PC-9 (cell line): ENCODE results near the gene HDAC7. TPM values are rescaled to one million over a fixed set of nuclear protein-coding genes. Genes with fewer than 3 reads are reported as not detected.
A peak's percentile ranks its signal among the peaks of the same experiment; 100 is the strongest.

Source experiments
- BruUV-seq: library from RNA; stranded (reverse); fragments of 400-500 nt; replicated peaks from 2 replicates; lab custom pipeline; 2021; lab: Mats Ljungman, UMichigan
- CTCF ChIA-PET: fragments of 300-600 bp; sonication (Branson Sonifier 250); formaldehyde crosslinking; loops from one replicate; lab custom pipeline; 2022; ENCODE audit warnings: antibody characterized with exemption; lab: Charles Lee
- POLR2A ChIA-PET: fragments of 300-600 bp; sonication (Branson Sonifier 250); formaldehyde crosslinking; loops from one replicate; lab custom pipeline; 2022; ENCODE audit warnings: antibody characterized with exemption; ENCODE audit not compliant: unreplicated experiment; lab: Charles Lee
- DNase-seq, 2 experiments: peaks; one replicate each; pipeline versions ENCODE4 v3.0.0 to v3.0.0-alpha.2; 2015 to 2022; ENCODE audit warnings: mixed read lengths in 1 of 2
- H2AFZ ChIP-seq: fragments of 200-600 bp; sonication (generic); 2 replicates; pipeline ENCODE4 v1.8.1; 2017; ENCODE audit warnings: antibody characterized with exemption
- H3F3A ChIP-seq: fragments of 200-600 bp; sonication (generic); 2 replicates; pipeline ENCODE4 v1.8.1; 2017; ENCODE audit warnings: antibody characterized with exemption, mild to moderate bottlenecking, low read depth; ENCODE audit not compliant: insufficient read depth
- H3K27ac ChIP-seq: fragments of 200-600 bp; sonication (generic); 2 replicates; pipeline ENCODE4 v1.6.1; 2016; ENCODE audit warnings: mixed run types
- H3K27me3 ChIP-seq: fragments of 200-600 bp; sonication (generic); 2 replicates; pipeline ENCODE4 v1.6.1; 2016; ENCODE audit warnings: low read depth, mixed run types; ENCODE audit not compliant: insufficient read depth
- H3K36me3 ChIP-seq: fragments of 200-600 bp; sonication (generic); 2 replicates; pipeline ENCODE4 v1.6.1; 2016; ENCODE audit warnings: low read depth, mixed run types
- H3K4me1 ChIP-seq: fragments of 200-600 bp; sonication (generic); replicated peaks from 2 replicates; pipeline ENCODE4 v1.6.1; 2016; ENCODE audit warnings: mixed run types; ENCODE audit not compliant: insufficient read depth
- H3K4me2 ChIP-seq: fragments of 200-600 bp; sonication (generic); 2 replicates; pipeline ENCODE4 v1.6.1; 2017; ENCODE audit warnings: mixed run types
- H3K4me3 ChIP-seq: fragments of 200-600 bp; sonication (generic); 2 replicates; pipeline ENCODE4 v1.6.1; 2016; ENCODE audit warnings: mixed run types
- H3K79me2 ChIP-seq: fragments of 200-600 bp; sonication (generic); 2 replicates; pipeline ENCODE4 v1.6.1; 2017; ENCODE audit warnings: low read depth, mixed run types
- H3K9me2 ChIP-seq: fragments of 200-600 bp; sonication (generic); 2 replicates; pipeline ENCODE4 v1.8.1; 2017; ENCODE audit warnings: mild to moderate bottlenecking; ENCODE audit not compliant: insufficient read depth
- H3K9me3 ChIP-seq: fragments of 200-600 bp; sonication (generic); 2 replicates; pipeline ENCODE4 v1.8.1; 2016; ENCODE audit warnings: low read depth; ENCODE audit not compliant: insufficient read depth
- H4K20me1 ChIP-seq: fragments of 200-600 bp; sonication (generic); 2 replicates; pipeline ENCODE4 v1.8.1; 2017; ENCODE audit not compliant: insufficient read depth
- CTCF ChIP-seq: fragments of 200-600 bp; sonication (generic); conservative IDR thresholded peaks from 2 replicates; pipeline ENCODE4 v1.6.1; 2017; ENCODE audit warnings: mixed run types, antibody characterized with exemption, mild to moderate bottlenecking, moderate library complexity
- EZH2 ChIP-seq: fragments of 200-600 bp; sonication (generic); IDR thresholded peaks from 2 replicates; pipeline ENCODE4 v1.8.0; 2017; ENCODE audit warnings: antibody characterized with exemption, low read depth
- intact Hi-C: fragments of 100-400 bp; cut with micrococcal nuclease; formaldehyde crosslinking; loops from one replicate; pipeline ENCODE4 v1.10.0; 2022; ENCODE audit not compliant: unreplicated experiment
- total RNA-seq: library from RNA; stranded (reverse); gene quantifications from 2 replicates; pipeline ENCODE4 v1.2.3, GENCODE V29; 2021

Gene HDAC7
- total RNA-seq, 1 experiment from 2014 or later: 106 TPM

DNA sequence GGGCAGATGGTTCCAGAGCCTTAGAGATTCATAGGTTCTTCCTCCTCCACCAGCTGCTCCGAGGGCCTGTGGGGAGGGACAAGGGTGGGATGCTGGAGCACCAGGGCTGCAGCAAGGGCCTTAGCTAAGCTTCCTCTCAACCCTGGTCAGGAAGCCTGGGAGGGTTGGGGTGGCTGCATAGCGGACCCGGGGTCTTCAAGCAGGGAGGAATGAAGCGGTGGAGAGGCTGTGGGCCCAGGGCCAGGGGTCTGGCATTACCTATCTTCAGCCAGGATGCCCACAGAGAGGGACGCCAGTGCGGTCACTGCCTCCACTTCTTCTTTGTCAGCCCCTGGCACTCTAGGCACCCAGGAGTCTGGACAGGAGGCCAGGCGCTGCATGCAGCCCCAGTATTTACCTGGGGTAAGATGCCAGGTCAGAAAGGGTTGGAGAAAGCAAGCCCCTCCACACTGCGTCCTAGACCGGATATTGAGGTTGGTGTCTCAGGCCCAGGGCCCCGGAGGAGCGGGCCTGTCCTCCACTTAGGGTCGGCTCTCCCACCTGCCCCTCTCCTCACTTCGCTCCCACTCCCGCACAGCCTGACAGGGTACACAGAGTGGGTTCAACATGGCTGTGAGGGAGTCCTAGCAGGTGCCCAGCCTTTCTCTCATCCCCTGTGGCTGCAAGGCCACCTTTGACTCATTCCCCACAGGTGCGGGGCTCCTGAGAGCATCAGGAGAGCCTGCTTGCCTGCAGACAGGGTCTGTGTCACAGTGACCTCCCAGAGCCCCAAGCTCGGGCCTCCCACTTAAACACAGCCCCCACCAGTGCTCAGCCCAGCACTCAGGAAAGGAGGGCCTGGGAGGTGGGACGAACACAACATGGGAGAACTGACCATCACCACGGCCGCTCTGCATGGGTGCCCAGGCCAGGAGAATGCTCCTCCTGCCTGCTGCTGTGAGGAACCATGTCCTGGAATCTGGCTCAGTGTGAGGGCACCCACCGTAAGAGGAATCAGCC, 35.6 kb downstream of the HDAC7 start:
- no TSS peak for BruUV-seq
- no peak overlapping the region for H3K4me2 ChIP-seq
- no peak overlapping the region for H3K27ac ChIP-seq
- H3K36me3 ChIP-seq: no peaks in the 10 kb centered on the region; the same call in 1 of the 2 replicates
- no peak overlapping the region for H3K4me3 ChIP-seq
- no peaks in the 10 kb centered on the region for H3K9me3 ChIP-seq
- no peak overlapping the region for H2AFZ ChIP-seq
- no peaks in the 10 kb centered on the region for H3K9me2 ChIP-seq
- ChIA-PET POLR2A (interaction anchor here (0.5 kb wide), 1 partner anchor 42 kb away, joined by 5 read pairs; no protein-coding TSS in a partner anchor), CTCF (no interaction called here)
- no peak for TF ChIP-seq CTCF
- no peak for TF ChIP-seq EZH2
- DNase-seq: no peak
- intact Hi-C loops: loop anchor here (5.0 kb wide), 1 partner anchor 833 kb away; no protein-coding TSS in a partner anchor
- H3K27me3 ChIP-seq: no peaks in the 10 kb centered on the region
- H3K4me1 ChIP-seq: peaks cover 15% of the 10 kb centered on the region
- peaks cover 41% of the 10 kb centered on the region for H3F3A ChIP-seq
- H3K79me2 ChIP-seq: no peaks in the 10 kb centered on the region
- no peaks in the 10 kb centered on the region for H4K20me1 ChIP-seq

DNA sequence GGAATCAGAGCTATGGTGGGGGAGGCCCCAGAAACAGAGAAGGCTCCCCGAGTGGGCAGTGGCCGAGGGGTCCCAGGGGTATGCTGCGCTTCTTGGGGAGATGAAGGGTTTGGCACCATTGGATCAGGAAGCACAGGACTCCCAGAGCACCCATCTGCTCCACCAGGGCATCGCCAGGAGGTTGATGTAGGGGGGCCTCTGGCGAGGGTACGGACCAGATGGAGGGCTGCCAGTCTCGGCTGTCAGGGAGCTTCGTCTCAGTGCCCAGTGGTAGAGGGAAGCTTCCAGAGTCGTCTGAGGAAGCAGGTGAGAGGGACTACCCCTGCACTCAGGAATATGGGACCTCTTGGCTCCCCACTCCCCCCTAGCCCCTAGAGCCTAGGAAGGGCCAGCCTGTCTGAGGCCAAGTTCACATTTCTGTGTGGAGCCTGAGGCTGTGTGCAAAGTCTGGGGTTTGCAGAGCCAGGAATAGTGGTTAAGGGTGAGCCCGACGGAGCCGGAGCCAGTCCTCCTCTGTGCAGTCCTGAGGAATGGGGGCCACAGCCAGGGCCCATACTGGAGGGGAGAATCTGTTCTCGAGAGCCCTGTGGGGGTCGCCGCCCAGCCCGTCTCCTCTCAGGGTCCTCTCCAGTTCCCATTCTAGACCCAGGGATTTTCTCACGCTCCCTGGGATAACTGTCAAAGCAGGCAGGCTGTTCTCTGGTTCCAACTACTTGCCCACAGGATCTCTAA, 36.5 kb downstream of the HDAC7 start:
- Histone ChIP-seq H2AFZ (no peak overlapping the region), H3K27ac (no peak overlapping the region), H3K36me3 (no peaks in the 10 kb centered on the region), H3K4me2 (no peak overlapping the region), H4K20me1 (no peaks in the 10 kb centered on the region), H3F3A (peaks cover 50% of the 10 kb centered on the region), H3K4me1 (peaks cover 24% of the 10 kb centered on the region), H3K79me2 (no peaks in the 10 kb centered on the region), H3K27me3 (no peaks in the 10 kb centered on the region), H3K9me3 (no peaks in the 10 kb centered on the region), H3K9me2 (no peaks in the 10 kb centered on the region), H3K4me3 (no peak overlapping the region)
- intact Hi-C loops: loop anchor here (5.0 kb wide), 1 partner anchor 834 kb away; no protein-coding TSS in a partner anchor
- TF ChIP-seq EZH2 (no peak), CTCF (no peak)
- ChIA-PET CTCF (interaction anchor here (1.8 kb wide), 1 partner anchor 55 kb away, joined by 15 read pairs; no protein-coding TSS in a partner anchor), POLR2A (no interaction called here)
- BruUV-seq: no TSS peak
- DNase-seq: peak in 1 of 2 experiments; percentile 31

DNA sequence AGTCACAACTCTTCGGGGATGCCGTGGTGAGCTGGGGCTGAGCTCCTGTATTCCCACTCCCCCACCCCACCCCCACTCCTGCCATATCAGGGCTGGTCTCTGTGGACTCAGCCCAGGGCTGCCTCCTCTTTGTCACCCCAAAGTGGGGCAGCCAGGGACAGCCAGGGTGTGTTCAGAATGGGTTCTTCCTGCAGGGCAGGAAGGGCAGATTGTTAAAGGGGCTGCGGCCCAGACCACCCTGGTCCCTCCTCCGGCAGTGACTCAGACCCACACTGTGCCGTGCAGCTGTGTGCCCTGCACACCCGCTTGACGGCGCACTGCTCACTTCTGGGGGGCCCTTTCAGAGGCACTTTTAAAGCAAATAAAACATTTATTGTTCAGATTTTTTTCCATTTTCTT, 37.3 kb downstream of the HDAC7 start:
- no peak for DNase-seq
- no TSS peak for BruUV-seq
- Histone ChIP-seq H4K20me1 (no peaks in the 10 kb centered on the region), H3K36me3 (no peaks in the 10 kb centered on the region), H3F3A (peaks cover 58% of the 10 kb centered on the region), H3K27me3 (no peaks in the 10 kb centered on the region), H3K4me1 (peaks cover 32% of the 10 kb centered on the region), H2AFZ (no peak overlapping the region), H3K4me3 (no peak overlapping the region), H3K9me2 (no peaks in the 10 kb centered on the region), H3K79me2 (no peaks in the 10 kb centered on the region), H3K27ac (0 out of 2 replicates have a peak overlapping the region, but pooled peaks have one; percentile 19), H3K4me2 (no peak overlapping the region), H3K9me3 (no peaks in the 10 kb centered on the region)
- intact Hi-C loops: loop anchor here (1.0 to 5.0 kb wide), 3 partner anchors 38 to 835 kb away; no protein-coding TSS in a partner anchor
- TF ChIP-seq EZH2: no peak
- TF ChIP-seq CTCF: no peak
- ChIA-PET CTCF (interaction anchor here (0.6 to 1.8 kb wide), 5 partner anchors 38 to 1452 kb away, joined by 3 to 19 read pairs (median 6); no protein-coding TSS in a partner anchor), POLR2A (interaction anchor here (0.6 to 1.1 kb wide), 2 partner anchors 9 to 53 kb away, joined by 3 to 7 read pairs; partner anchors contain the start of gene SLC48A1)
